ENCODE measurements around the gene FAM89B. TPM values are rescaled to one million over a fixed set of nuclear protein-coding genes. Genes with fewer than 3 reads are reported as not detected.
A peak's percentile ranks its signal among the peaks of the same experiment; 100 is the strongest.

The FAM89B gene
- total RNA-seq, 4 donors from 2014 or later = 57.8 to 73.3 (median 61.2) TPM

- no peak for DNase-seq (ENCODE audit: low spot score in 2 of 2)
- WGBS, 2 donors = 92 to 95% methylated on average over 2 of the region's 3 CpGs
- no peak overlapping the region for H3K4me3 ChIP-seq (ENCODE audit: low read depth, poor library complexity, severe bottlenecking)
- intact Hi-C loops (cut with DNase I; ENCODE audit: low total_unique reads) = no loop called here
- no peak for TF ChIP-seq POLR2A (IDR thresholded peaks at IDR 0.05)
- TF ChIP-seq, protein P1, sequence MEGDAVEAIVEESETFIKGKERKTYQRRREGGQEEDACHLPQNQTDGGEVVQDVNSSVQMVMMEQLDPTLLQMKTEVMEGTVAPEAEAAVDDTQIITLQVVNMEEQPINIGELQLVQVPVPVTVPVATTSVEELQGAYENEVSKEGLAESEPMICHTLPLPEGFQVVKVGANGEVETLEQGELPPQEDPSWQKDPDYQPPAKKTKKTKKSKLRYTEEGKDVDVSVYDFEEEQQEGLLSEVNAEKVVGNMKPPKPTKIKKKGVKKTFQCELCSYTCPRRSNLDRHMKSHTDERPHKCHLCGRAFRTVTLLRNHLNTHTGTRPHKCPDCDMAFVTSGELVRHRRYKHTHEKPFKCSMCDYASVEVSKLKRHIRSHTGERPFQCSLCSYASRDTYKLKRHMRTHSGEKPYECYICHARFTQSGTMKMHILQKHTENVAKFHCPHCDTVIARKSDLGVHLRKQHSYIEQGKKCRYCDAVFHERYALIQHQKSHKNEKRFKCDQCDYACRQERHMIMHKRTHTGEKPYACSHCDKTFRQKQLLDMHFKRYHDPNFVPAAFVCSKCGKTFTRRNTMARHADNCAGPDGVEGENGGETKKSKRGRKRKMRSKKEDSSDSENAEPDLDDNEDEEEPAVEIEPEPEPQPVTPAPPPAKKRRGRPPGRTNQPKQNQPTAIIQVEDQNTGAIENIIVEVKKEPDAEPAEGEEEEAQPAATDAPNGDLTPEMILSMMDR (IDR thresholded peaks at IDR 0.05) = no peak
Observed at GRCh38 chr11:65542738-65543390, 29.5 kb upstream of the FAM89B start.

GRCh38 chr11:65545853-65546216, 26.5 kb upstream of the FAM89B start:
- no peak for DNase-seq (ENCODE audit: low spot score in 2 of 2)
- intact Hi-C loops (cut with DNase I; ENCODE audit: low total_unique reads) = no loop called here
- no peak overlapping the region for H3K4me3 ChIP-seq (ENCODE audit: low read depth, poor library complexity, severe bottlenecking)
- TF ChIP-seq, protein P1 (IDR thresholded peaks at IDR 0.05) = no peak
- no peak for TF ChIP-seq POLR2A (IDR thresholded peaks at IDR 0.05)
- WGBS, 2 donors = 56 to 59% methylated on average over 4 of the region's 4 CpGs

DNA sequence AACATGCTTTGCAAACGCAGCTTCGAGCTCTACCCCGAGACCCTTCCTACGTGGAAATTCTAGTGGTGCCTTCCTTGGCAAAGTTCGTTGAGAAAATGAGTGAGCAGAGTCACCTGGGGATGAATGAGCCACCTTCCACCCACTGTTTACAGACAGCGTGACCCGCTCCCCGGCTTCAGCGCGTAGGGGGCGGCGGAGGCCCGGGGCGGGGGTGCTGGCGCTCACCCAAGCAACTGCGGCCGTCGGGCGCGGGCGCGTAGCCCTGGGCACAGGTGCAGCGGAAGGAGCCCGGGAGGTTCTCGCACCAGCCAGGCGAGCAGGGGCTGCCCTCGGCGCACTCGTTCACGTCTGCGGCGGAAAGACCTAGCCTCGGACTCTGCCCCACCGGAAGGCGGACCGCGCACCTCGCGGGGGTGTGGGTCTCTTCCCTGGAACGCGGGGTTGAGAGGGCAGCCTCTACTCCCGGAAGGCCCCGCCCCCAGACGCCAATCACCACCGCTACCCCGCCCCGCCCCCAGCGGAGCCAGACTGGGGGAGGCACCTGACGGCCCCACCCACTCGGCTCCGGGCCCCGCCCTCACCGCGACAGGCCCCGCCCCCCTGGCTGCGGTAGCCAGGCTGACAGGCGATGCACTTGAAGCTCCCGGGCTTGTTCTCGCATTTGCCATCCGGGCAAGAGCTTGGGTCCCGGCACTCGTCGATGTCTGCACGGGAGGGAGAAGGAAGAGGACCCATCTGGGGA, 25.9 kb upstream of the FAM89B start:
- DNase-seq (ENCODE audit: low spot score in 2 of 2) = peak; percentile 87 to 98
- H3K4me3 ChIP-seq (ENCODE audit: low read depth, poor library complexity, severe bottlenecking) = no peak overlapping the region
- TF ChIP-seq, protein P1 (IDR thresholded peaks at IDR 0.05) = no peak
- no peak for TF ChIP-seq POLR2A (IDR thresholded peaks at IDR 0.05)
- intact Hi-C loops (cut with DNase I; ENCODE audit: low total_unique reads) = no loop called here
- 28 to 41% methylated on average over 21 to 52 of the region's 64 CpGs for WGBS, 2 donors

DNA sequence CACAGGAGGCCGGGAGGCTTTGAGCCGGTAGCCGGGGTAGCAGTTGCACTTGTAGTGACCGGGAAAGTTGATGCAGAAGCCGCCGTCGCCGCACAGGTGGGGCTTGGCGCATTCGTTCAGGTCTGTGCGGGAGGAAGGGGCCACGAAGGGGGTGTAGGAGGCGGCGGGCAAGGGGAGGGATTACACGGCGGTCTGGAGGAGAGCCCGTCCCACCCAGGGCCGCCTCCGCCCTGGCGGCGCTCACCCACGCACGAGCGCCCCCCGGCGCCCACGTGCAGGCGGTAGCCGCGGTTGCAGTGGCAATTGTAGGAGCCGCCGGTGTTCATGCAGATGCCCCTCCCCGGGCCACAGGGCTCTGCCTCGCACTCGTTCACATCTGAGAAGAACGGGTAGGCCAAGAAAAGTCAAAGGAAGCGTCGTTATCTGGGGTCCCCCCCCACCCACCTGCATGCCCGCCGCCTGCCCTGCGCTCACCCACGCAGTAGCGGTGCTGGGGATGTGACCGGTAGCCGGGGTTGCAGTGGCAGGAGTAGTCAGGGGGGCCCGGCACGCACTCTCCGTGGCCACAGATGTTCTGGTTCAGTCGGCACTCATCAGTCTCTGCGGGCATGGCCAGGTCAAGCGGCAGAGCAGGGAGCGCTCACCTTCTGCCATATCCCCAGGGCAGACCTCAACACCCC, 24.8 kb upstream of the FAM89B start:
- TF ChIP-seq, protein P1 (IDR thresholded peaks at IDR 0.05) = no peak
- TF ChIP-seq POLR2A (IDR thresholded peaks at IDR 0.05) = no peak
- no peak for DNase-seq (ENCODE audit: low spot score in 2 of 2)
- 86 to 87% methylated on average over 49 of the region's 52 CpGs for WGBS, 2 donors

GRCh38 chr11:65548395-65548794, 23.9 kb upstream of the FAM89B start:
- no peak for TF ChIP-seq POLR2A (IDR thresholded peaks at IDR 0.05)
- TF ChIP-seq, protein P1 (IDR thresholded peaks at IDR 0.05) = no peak
- intact Hi-C loops (cut with DNase I; ENCODE audit: low total_unique reads) = no loop called here

More for the DNA sequence above, 24.8 kb upstream of the FAM89B start:
- no peak overlapping the region for H3K4me3 ChIP-seq (ENCODE audit: low read depth, poor library complexity, severe bottlenecking)
- intact Hi-C loops (cut with DNase I; ENCODE audit: low total_unique reads) = no loop called here

More at GRCh38 chr11:65548395-65548794, 23.9 kb upstream of the FAM89B start:
- no peak overlapping the region for H3K4me3 ChIP-seq (ENCODE audit: low read depth, poor library complexity, severe bottlenecking)
- DNase-seq (ENCODE audit: low spot score in 2 of 2) = no peak
- 93 to 97% methylated on average over 3 of the region's 3 CpGs for WGBS, 2 donors
